CD14-positive monocyte (primary cell): ENCODE measurements around the gene HBM. TPM values are rescaled to one million over a fixed set of nuclear protein-coding genes. Genes with fewer than 3 reads are reported as not detected.

Experiments used
- polyA plus RNA-seq, 3 donors: library from polyadenylated mRNA; depleted of rRNA in 1 of 3; unstranded in 2 of 3; stranded (reverse) in 1 of 3; fragments of 300-500 nt in 2 of 3; fragments of >200 nt in 1 of 3; fragmentation: Illumina TruSeq in 2 of 3; gene quantifications; 1 replicate in 2 of 3; 2 replicates in 1 of 3; pipeline ENCODE4 v1.2.3, GENCODE V29; 2012 to 2021
- small RNA-seq: library from RNA; depleted of rRNA; stranded (forward); fragments of <200 nt; gene quantifications from one replicate; pipeline ENCODE3, GENCODE V24; 2012; ENCODE audit warnings: low read depth; ENCODE audit not compliant: insufficient read length

The HBM gene
- polyA plus RNA-seq, 3 donors = not detected

Small RNA genes lying within 50 kb of the gene (small RNA-seq; reads per million reads assigned to genes)
- gene RF00019 = not detected

Other genes with a start within 250 kb of the HBM start
- 10 to 100 TPM in 2 of 3 donors, 1 to 10 TPM in 1; 9.9 to 20.8 (median 18.7) TPM for gene POLR3K, start 112.4 kb upstream of the HBM start, polyA plus RNA-seq
- 10 to 100 TPM; 18.5 to 32.2 (median 31.6) TPM for gene SNRNP25, start 112.2 kb upstream of the HBM start, polyA plus RNA-seq
- under 1 TPM in 1 of 3 donors, not detected in 2; 0.20 TPM for gene RHBDF1, start 93.3 kb upstream of the HBM start, polyA plus RNA-seq
- 10 to 100 TPM; 32.5 to 86.9 (median 70.6) TPM for gene MPG, start 87.8 kb upstream of the HBM start, polyA plus RNA-seq
- gene NPRL3, start 27.3 kb upstream of the HBM start, polyA plus RNA-seq = 10 to 100 TPM in 1 of 3 donors, 1 to 10 TPM in 2; 2.6 to 16.7 (median 3.0) TPM
- gene HBZ, start 13.3 kb upstream of the HBM start, polyA plus RNA-seq = not detected
- gene HBA2, start 6.9 kb downstream of the HBM start, polyA plus RNA-seq = 100 to 1,000 TPM in 2 of 3 donors, 1 to 10 TPM in 1; 2.8 to 193 (median 158) TPM
- 10 to 100 TPM in 2 of 3 donors, under 1 TPM in 1; 0.31 to 23.8 (median 22.9) TPM for gene HBA1, start 10.7 kb downstream of the HBM start, polyA plus RNA-seq
- not detected for gene HBQ1, start 14.5 kb downstream of the HBM start, polyA plus RNA-seq
- gene LUC7L, start 63.5 kb downstream of the HBM start, polyA plus RNA-seq = 100 to 1,000 TPM in 1 of 3 donors, 1 to 10 TPM in 2; 4.0 to 109 (median 4.6) TPM
- 10 to 100 TPM; 22.5 to 40.4 (median 25.1) TPM for gene FAM234A, start 68.8 kb downstream of the HBM start, polyA plus RNA-seq
- gene RGS11, start 110.0 kb downstream of the HBM start, polyA plus RNA-seq = under 1 TPM in 1 of 3 donors, not detected in 2; 0.07 TPM
- gene ARHGDIG, start 114.6 kb downstream of the HBM start, polyA plus RNA-seq = not detected
- gene PDIA2, start 117.2 kb downstream of the HBM start, polyA plus RNA-seq = not detected
- gene AXIN1, start 186.7 kb downstream of the HBM start, polyA plus RNA-seq = 10 to 100 TPM in 1 of 3 donors, under 1 TPM in 2; 0.30 to 20.9 (median 0.74) TPM
- 10 to 100 TPM; 68.6 to 88.5 (median 88.1) TPM for gene MRPL28, start 204.6 kb downstream of the HBM start, polyA plus RNA-seq
- gene PGAP6, start 216.0 kb downstream of the HBM start, polyA plus RNA-seq = 100 to 1,000 TPM in 1 of 3 donors, 10 to 100 TPM in 2; 18.2 to 137 (median 39.8) TPM
- gene NME4, start 231.2 kb downstream of the HBM start, polyA plus RNA-seq = 10 to 100 TPM; 26.7 to 31.4 (median 26.9) TPM
- 10 to 100 TPM in 1 of 3 donors, 1 to 10 TPM in 2; 5.7 to 12.8 (median 8.7) TPM for gene DECR2, start 235.9 kb downstream of the HBM start, polyA plus RNA-seq